Ammon's horn (tissue), 1 donor: ENCODE data around the gene SORBS2.
"Not testable (repeated sequence)": the region's sequence is repeated elsewhere in the genome, so short reads cannot be mapped to it uniquely, and the experiment has no call there.

ENCODE experiments used
- DNase-seq: peaks from one replicate; pipeline ENCODE4 v3.0.0-alpha.2; 2016; ENCODE audit warnings: low spot score

The SORBS2 gene

GRCh38 chr4:185738820-185739219 lies 73.2 kb downstream of the SORBS2 start:
- DNase-seq, result no peak

DNA sequence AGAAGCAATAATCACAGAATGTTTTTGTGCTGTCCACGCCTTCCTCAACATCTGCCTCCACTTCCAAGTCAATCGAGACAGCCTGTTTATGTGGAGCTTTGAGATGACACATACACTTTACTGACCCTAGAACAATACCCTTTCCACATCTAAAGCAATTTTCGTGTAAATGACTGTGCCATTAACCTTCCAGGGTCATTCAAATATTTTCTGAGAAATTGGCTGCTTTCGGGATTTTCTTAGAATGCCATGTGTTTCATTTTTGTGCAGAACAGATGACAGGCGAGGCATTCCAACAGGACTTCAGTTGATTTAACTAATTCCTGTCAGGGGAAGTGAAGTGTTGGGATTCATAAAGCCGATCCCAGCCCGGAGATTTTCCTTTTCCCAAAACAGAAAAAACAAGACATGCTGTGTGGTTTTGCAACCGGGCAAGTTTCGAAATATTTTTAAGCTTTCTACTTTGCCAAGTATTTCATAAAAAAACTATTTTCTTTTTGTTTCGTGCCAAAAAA lies 73.9 kb downstream of the SORBS2 start:
- DNase-seq, result no peak

DNA sequence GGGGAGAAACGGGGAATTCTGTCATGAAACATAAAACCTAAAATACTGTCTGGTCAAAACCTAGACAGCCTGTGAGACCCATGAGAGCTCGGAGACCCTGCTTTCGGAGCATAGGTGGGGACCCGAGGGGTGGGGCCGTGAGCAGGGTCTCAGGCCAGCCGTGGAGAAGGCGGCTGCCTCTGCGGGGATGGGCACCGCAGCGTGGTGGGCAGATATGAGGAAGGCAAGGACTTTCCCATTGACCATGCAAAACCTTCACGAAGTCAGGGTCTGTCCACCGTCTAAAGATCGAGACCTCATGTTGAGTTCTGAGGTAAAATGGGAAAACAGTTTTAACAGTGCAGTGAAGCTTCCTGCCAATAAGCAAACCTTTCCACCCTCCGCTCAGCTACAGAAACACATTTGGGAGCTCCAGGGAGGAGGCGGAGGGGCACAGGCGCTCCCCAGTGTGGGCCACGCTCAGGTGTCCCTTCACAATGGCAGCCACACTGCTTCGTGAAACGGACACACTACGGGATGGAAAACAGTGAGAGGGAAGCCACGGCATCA lies 74.4 kb downstream of the SORBS2 start:
- DNase-seq, result no peak

GRCh38 chr4:185736882-185737281 lies 75.1 kb downstream of the SORBS2 start:
- no peak for DNase-seq

DNA sequence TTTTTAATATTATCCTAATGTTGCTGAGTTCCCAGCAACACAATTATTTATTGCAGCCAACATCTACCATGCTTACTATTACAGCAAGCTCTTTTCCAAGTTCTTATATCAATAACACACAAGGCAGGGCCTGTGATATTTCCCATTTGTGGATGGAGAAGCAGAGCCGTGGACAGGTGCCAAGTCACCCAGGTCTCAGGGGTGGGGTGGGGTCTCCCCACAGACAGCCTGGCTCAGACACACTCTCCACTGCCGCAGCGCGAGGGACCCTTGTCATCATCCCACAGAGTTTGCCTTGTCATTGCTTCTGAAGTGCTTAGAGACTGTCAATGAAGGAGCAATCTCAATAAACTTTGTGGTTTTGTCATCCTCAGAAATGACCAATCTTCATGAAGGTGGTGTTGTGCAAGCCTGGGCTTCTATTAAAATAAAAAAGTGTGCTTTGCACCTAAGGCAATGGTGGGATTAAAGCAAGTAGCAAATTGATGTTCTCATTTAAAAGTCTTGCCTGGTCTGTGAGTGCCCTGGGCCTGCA lies 76.1 kb downstream of the SORBS2 start:
- DNase-seq, result no peak

DNA sequence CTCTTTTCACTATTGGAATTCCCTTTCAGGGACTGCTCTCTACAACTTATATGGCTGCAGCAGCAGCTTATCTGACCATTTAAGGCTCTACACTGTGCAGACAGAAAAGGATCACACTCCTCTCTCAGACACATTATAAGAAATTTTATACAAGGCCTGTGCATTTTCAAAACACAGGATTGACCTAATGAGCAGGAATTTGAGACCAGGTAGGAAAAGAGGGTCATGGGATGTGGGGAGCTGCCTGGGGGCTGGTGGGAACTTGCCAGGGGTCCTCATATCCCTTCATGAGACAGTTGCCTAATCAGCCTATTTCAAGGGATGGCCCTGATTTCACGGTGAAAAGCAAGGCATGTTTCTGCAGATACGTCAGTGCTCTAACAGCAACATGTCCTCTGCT lies 77.1 kb downstream of the SORBS2 start:
- no peak for DNase-seq

- no peak for DNase-seq
Observed at GRCh38 chr4:185734214-185734613, 77.8 kb downstream of the SORBS2 start.

DNA sequence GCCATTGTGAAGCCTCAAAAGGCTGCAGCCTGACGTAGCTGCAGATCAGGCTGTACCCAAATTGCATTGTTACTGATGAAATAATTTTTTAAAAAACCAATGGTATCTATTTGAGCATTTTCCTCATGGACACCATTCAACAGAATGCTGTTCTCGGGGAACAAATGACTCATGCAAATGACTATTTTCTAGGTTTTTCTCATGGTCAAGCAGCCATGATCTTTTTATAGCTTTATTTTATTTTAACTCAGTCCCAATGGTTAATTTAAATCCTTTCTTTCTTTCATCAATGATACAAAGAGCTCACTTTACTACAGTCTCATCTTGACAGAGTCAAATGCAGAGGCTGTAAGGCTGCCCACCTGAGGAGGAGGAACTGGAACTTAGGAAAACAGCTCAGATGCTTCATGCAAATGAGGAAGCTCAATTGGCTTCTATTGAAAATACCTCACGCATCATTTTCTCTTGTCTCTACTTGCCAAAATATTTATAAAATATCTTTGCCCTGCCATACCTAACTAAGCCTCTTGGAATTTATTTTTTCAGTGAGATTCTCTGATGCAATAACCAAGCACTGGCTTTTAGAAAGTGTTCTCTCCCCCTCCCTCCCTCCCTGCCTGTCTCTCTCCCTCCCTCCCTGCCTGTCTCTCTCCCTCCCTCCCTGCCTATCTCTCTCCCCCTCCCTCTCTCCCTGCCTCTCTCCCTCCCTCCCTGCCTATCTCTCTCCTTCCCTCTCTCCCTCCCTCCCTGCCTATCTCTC lies 81.0 kb downstream of the SORBS2 start:
- DNase-seq, result no peak

GRCh38 chr4:185730387-185730786 lies 81.6 kb downstream of the SORBS2 start:
- DNase-seq, result no peak

- DNase-seq, result no peak
Observed at GRCh38 chr4:185729391-185729804, 82.6 kb downstream of the SORBS2 start.

GRCh38 chr4:185728893-185729292 lies 83.1 kb downstream of the SORBS2 start:
- no peak for DNase-seq

DNA sequence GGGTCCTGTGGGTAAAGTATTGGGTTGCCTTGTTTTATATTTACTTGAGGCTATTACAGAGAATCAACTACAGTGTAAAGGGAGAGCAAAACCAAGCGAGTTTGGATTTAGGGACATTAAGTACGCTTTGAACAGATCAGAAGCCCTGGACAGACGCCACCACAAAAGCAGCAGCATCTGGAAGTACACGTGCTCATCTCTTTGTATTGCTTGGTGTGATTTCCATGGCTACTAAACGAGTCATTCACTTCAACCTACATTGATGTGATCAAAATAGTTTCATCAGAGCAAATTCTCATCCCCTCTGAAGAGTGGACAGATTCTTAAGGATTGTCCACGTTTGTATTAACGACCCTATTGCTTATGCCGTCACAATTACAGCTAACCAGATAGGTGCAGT lies 85.1 kb downstream of the SORBS2 start:
- peak; percentile 55 for DNase-seq

- DNase-seq, result no peak
Observed at GRCh38 chr4:185723631-185724260, 88.2 kb downstream of the SORBS2 start.

DNA sequence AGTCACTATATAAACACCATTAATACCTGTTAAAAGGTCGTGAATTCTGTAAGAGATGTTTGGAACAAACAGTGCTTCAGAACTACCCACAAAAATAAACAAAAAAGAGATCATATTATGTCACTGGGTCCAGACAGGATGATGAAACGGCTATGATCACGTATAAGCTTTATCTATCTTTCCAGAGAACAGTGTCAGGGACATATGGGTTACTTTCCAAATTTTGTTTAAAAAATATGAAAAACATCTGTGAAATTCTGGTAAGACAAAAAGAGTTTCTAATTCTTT lies 90.0 kb downstream of the SORBS2 start:
- DNase-seq, result no peak

DNA sequence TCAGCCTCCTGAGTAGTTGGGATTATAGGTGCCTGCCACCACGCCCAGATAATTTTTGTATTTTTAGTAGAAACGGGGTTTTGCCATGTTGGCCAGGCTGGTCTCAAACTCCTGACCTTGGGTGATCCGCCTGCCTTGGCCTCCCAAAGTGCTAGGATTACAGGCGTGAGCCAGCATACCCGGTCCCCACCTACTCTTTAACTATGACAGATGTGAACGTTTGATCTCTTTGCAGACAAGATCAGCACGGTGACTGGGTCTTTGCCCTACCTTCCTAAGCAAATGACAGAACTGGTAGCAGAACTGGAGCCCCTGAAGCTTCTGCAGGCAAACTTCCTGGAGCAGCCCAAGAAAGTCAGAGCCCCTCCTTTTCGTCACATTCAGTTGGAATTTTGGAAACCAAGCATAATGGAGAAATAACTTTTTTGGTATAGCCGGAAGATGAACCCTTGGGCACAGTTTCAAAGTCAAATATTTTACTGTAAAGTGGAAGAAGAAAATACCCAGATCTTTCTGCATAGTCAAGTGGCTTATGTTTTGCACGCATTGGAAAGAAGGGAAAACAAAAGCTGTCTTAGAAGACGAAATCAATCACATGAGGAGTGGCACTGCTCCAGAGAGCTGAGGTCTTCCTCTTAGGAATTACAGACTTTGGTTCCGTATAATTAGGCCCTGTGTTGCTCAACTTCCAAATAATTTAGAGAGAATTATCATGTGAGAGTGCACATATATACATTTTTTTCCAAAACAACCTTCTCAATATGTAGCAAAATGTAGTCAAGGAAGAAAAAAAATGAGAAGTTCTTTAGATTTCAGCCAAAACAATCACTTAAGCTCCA lies 90.6 kb downstream of the SORBS2 start:
- no peak for DNase-seq

DNA sequence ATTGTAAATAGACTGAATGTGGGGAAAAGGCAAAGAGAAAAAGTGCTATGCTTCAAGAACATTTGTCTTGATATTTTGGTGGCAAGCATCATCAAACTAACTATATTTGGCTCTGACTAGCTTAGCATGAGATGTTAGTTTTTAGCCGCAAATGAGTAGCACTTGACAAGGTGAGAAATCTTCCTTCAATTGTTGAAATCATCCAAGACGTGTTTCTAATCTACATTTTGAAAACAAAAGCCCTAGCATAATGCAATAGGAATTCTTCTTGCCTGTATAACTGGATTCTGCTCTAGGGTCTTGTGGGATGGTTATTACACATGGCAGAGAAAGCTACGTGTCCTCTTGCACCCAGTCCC lies 92.5 kb downstream of the SORBS2 start:
- DNase-seq, result no peak

DNA sequence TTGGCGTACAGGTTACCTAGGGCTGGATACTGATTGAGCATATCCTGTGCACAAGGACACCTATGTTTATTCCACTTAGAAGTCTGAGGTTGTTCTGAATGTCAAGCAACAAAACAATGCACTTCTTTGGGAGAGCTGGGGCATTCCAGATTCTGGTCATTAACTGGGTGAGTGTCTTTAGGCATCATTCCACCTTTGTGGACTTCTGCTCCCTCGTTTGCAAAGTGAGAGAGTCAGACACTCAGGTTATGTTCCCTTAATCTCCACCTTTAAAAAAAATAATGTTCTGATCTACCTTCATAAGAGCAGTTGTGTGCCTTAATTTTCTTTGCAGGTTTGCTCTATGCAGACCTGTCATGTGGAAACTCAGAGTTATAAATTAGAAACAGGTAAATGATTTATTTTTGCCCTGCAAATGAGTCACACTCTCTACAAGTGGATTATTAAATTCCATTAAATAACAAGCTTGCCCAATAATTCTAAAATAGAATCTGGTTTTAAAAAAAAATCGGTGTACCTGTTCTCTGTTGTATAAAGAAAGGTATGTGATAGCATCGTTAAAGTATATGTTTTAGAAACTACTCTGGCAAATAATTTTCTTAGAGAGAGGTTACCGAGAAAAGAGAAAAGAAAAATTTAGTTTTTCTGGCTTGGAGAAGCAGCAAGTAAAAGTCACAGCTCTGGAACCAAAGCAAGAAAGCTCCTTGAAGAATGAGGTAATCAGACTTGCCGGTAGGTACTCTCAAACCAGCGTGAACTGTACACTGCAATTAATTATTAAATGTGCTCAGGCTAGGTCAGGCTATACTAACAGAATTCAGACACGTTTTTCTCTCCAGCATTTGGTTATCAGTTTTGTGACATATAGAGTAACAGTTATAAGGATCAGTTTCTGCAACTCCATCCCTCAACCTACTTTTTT lies 93.2 kb downstream of the SORBS2 start:
- DNase-seq, result no peak

DNA sequence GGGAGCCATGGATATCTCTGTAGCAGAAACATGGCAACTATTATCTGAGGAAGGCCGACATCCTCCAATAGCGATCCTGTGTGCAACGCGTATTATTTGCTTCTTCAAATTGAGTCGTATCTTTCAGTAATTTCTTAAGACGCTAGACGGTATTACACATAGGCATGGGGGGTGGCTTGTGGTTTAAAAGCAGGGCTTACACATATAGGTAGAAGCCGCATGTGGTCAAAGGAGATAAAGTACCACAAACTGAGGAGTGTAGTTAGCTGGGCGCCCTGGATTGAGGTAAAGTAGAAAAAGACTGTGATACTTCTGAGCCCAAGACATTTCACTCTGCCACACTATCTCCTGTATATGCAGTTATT lies 94.6 kb downstream of the SORBS2 start:
- no peak for DNase-seq

GRCh38 chr4:185716577-185717376 lies 95.2 kb downstream of the SORBS2 start:
- no peak for DNase-seq

- DNase-seq, result no peak
Observed at GRCh38 chr4:185716141-185716551, 95.8 kb downstream of the SORBS2 start.

- not testable (repeated sequence) for DNase-seq
Observed at GRCh38 chr4:185714524-185714923, 97.5 kb downstream of the SORBS2 start.
